GM12892 (cell line): Measurements from ENCODE around the gene ALDOB.

Experiments
- POLR2A ChIP-seq: IDR thresholded peaks from 2 replicates; pipeline ENCODE4 v1.6.1; 2011; ENCODE audit warnings: low read depth, low read length, control low read depth
- POLR2AphosphoS5 ChIP-seq: IDR thresholded peaks from 2 replicates; pipeline ENCODE4 v1.6.1; 2011; ENCODE audit warnings: low read depth, low read length, control low read depth

DNA sequence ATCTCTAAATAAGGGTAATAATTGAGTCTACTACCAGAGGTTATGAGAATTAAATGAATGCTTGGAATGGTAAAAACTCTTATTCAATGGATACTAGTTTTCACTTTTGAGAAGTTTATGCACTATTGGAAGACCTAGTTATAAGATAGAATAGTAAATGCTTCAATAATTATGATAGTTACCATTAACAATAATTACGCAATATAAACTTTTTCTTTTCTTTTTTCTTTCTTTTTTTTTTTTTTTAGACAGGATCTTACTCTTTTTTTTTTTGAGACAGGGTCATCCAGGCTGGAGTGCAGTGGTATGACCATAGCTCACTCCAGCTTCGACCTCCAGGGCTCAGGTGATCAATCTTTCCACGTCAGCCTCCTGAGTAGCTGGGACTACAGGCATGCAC, 6.7 kb downstream of the ALDOB start:
- TF ChIP-seq POLR2AphosphoS5 (no peak), POLR2A (no peak)
